Measurements from ENCODE around the gene GLYR1. TPM values are rescaled to one million over a fixed set of nuclear protein-coding genes. Genes with fewer than 3 reads are reported as not detected.

The GLYR1 gene
- total RNA-seq, 1 experiment from 2014 or later, result 117 TPM

- DNase-seq, result no peak
- intact Hi-C loops (cut with micrococcal nuclease; ENCODE audit: unreplicated experiment), result no loop called here
- TF ChIP-seq CTCF (IDR thresholded peaks at IDR 0.05; ENCODE audit: insufficient read depth in 1 of 2, low read depth in 1 of 2, low read length in 1 of 2, severe bottlenecking in 1 of 2, unreplicated experiment in 1 of 2), result no peak
- H3K4me1 ChIP-seq, result no peaks in the 10 kb centered on the region
- peak overlapping the region; percentile 70 for H3K27ac Mint-ChIP-seq (ENCODE audit: unreplicated experiment)
- no peaks in the 10 kb centered on the region for H3K9me3 ChIP-seq
- peaks cover 1% of the 10 kb centered on the region; the same call in 1 of the 2 replicates for H3K36me3 ChIP-seq (ENCODE audit: control insufficient read depth, insufficient read depth, low read length)
- H3K36me3 Mint-ChIP-seq (ENCODE audit: insufficient read depth, unreplicated experiment), result peaks cover 97% of the 10 kb centered on the region
- TSS peak; percentile 20 for BruUV-seq (replicated peaks)
- no peak overlapping the region for H3K4me3 ChIP-seq (ENCODE audit: low read depth, low read length)
- H3K9me3 Mint-ChIP-seq (ENCODE audit: unreplicated experiment), result no peaks in the 10 kb centered on the region
- H3K4me3 Mint-ChIP-seq (ENCODE audit: unreplicated experiment), result no peak overlapping the region
- ChIA-PET POLR2A (no interaction called here), CTCF (no interaction called here)
- H3K4me1 Mint-ChIP-seq (ENCODE audit: low read depth, unreplicated experiment), result no peaks in the 10 kb centered on the region
- no peaks in the 10 kb centered on the region for H3K27me3 Mint-ChIP-seq (ENCODE audit: insufficient read depth, unreplicated experiment)
- no peaks in the 10 kb centered on the region for H3K27me3 ChIP-seq (replicated peaks; ENCODE audit: control insufficient read depth, insufficient read depth, low read length)
These were observed 35.3 kb downstream of the GLYR1 start for GRCh38 chr16:4811773-4812172.

- Mint-ChIP-seq H3K4me1 (ENCODE audit: low read depth, unreplicated experiment) (no peaks in the 10 kb centered on the region), H3K27ac (ENCODE audit: unreplicated experiment) (peak overlapping the region; percentile 70), H3K36me3 (ENCODE audit: insufficient read depth, unreplicated experiment) (peaks cover 97% of the 10 kb centered on the region), H3K9me3 (ENCODE audit: unreplicated experiment) (no peaks in the 10 kb centered on the region), H3K27me3 (ENCODE audit: insufficient read depth, unreplicated experiment) (no peaks in the 10 kb centered on the region), H3K4me3 (ENCODE audit: unreplicated experiment) (no peak overlapping the region)
- ChIA-PET CTCF (no interaction called here), POLR2A (no interaction called here)
- Histone ChIP-seq H3K36me3 (ENCODE audit: control insufficient read depth, insufficient read depth, low read length) (peaks cover 1% of the 10 kb centered on the region; the same call in 1 of the 2 replicates), H3K4me1 (no peaks in the 10 kb centered on the region), H3K27me3 (replicated peaks; ENCODE audit: control insufficient read depth, insufficient read depth, low read length) (no peaks in the 10 kb centered on the region), H3K9me3 (no peaks in the 10 kb centered on the region), H3K4me3 (ENCODE audit: low read depth, low read length) (no peak overlapping the region)
- intact Hi-C loops (cut with micrococcal nuclease; ENCODE audit: unreplicated experiment), result no loop called here
- no peak for TF ChIP-seq CTCF (IDR thresholded peaks at IDR 0.05; ENCODE audit: insufficient read depth in 1 of 2, low read depth in 1 of 2, low read length in 1 of 2, severe bottlenecking in 1 of 2, unreplicated experiment in 1 of 2)
- no peak for DNase-seq
- BruUV-seq (replicated peaks), result no TSS peak
These were observed 35.8 kb downstream of the GLYR1 start for GRCh38 chr16:4811242-4811641.

GRCh38 chr16:4806280-4806679 is 40.8 kb downstream of the GLYR1 start:
- Mint-ChIP-seq H3K36me3 (ENCODE audit: insufficient read depth, unreplicated experiment) (peaks cover 88% of the 10 kb centered on the region), H3K4me1 (ENCODE audit: low read depth, unreplicated experiment) (peaks cover 10% of the 10 kb centered on the region), H3K9me3 (ENCODE audit: unreplicated experiment) (no peaks in the 10 kb centered on the region), H3K27ac (ENCODE audit: unreplicated experiment) (no peak overlapping the region), H3K27me3 (ENCODE audit: insufficient read depth, unreplicated experiment) (no peaks in the 10 kb centered on the region), H3K4me3 (ENCODE audit: unreplicated experiment) (no peak overlapping the region)
- no peak for DNase-seq
- H3K4me1 ChIP-seq, result peaks cover 4% of the 10 kb centered on the region; the same call in 1 of the 2 replicates
- no peak overlapping the region for H3K4me3 ChIP-seq (ENCODE audit: low read depth, low read length)
- intact Hi-C loops (cut with micrococcal nuclease; ENCODE audit: unreplicated experiment), result no loop called here
- H3K9me3 ChIP-seq, result no peaks in the 10 kb centered on the region
- no peak for TF ChIP-seq CTCF (IDR thresholded peaks at IDR 0.05; ENCODE audit: insufficient read depth in 1 of 2, low read depth in 1 of 2, low read length in 1 of 2, severe bottlenecking in 1 of 2, unreplicated experiment in 1 of 2)
- ChIA-PET CTCF (no interaction called here), POLR2A (no interaction called here)
- BruUV-seq (replicated peaks), result no TSS peak
- H3K27me3 ChIP-seq (replicated peaks; ENCODE audit: control insufficient read depth, insufficient read depth, low read length), result no peaks in the 10 kb centered on the region
- H3K36me3 ChIP-seq (ENCODE audit: control insufficient read depth, insufficient read depth, low read length), result no peaks in the 10 kb centered on the region

All from Caco-2 (cell line).